GM18870 (cell line): ENCODE data around the gene NFATC2.

ENCODE experiments used
- ATAC-seq: cut with Tn5 transposase; IDR thresholded peaks from one replicate; pipeline ENCODE4 v1.9.1; 2021; ENCODE audit warnings: moderate library complexity; ENCODE audit not compliant: unreplicated experiment

The NFATC2 gene

DNA sequence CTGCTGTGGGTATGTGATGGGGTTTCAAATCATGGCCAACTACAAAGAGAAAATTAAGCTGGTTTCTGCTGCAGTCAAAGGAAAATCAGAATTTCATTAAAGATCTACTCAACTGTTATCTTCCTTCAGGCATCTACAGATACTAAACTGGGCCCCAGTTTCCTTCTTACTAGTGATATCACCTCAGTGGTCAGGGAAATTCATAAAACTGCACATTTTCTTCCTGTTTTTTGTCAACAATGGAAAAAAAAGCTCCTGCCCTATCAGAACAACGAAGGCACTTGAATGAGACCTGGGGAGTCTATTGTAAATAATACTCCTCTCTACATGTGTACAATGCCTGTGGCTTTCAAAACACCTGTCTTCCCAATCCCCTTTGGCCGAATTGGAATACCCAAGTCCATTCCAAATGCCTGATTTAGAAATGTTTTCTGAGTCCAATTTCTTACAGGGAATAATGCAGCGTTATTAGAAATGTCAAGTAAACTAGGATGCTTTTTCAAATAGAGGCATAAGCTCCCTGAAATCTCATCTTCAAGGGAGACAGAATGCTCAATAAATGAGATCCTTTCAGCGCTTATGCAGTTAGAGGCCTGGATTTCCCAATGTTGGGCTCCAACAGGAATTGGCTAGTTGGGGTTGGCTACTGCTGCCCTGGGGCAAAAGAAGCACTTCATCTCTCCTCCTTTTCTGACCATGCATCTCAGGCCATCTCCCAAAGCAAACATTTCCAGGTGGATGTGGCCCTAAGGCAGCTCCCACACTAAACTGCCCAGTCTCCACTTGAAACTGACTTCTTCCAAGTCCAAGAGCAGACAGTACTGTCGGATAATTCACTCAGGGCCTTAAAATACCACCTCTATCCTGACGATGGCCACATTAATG lies 143.3 kb downstream of the NFATC2 start:
- ATAC-seq = no peak

DNA sequence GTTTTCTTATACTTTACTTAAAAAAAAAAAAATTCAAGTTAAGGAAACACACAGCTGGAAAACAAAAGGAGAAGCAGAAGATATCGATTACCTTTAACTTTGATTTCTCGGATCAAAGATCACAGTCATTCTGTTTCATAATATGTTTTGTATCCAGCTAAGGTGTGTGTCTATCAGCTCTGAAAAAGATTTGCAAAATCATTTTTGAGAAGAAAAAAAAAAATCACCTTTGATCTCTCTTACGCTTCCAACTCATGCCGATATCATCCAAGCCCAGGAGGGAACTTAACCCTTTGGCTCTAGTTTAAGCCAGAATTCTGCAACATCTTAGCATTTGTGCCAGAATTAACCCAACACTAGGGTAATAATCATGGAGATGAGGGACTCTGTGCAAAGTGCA lies 144.0 kb downstream of the NFATC2 start:
- ATAC-seq = no peak

- ATAC-seq = no peak
Observed at GRCh38 chr20:51398083-51398482, 144.4 kb downstream of the NFATC2 start.

- no peak for ATAC-seq
Observed at GRCh38 chr20:51397137-51397536, 145.4 kb downstream of the NFATC2 start.

DNA sequence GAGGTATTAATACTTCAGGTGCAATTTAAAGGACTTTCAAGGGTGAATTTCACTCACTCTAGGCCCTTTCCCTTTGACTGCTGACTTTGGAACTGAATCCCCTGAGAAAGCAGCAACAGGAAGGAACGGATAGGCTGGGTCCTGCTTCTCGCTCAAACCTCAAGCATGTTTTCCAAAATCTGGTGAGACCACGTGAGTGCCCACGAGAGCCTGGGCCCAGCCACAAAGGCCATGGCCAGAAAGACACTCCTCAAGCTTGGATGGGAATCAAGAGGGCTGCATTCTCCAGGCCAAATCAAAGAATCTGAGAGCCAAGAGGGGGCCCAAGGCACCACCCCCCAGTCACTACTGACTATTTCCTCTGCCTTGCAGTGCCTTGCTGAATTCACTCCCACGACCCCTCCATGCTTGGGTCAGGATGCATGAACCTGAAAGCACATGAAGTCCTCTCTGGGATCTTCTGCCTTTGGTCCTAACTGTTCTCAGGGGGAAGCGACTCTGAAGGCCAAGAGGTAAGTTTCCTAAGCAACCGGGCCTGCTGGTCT lies 146.1 kb downstream of the NFATC2 start:
- ATAC-seq = no peak

DNA sequence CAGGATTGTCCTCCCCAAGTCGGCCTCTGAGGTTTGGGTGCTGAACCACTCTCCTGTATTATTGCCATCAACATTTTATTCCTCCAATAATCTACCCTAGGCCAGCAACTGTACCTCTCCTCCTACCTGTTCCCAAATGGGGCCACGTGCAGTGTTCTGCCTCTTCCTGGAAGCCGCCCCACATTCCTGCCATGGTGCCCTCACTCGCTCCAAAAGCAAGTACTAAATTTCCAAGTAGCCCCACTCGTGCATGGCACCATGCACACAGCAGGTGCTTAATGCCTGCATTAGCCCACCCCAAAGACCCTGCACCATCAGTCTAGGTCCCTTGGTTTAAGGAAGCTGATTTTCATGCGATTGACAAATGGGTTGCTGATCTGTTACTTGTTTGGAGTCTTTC lies 147.8 kb downstream of the NFATC2 start:
- no peak for ATAC-seq

DNA sequence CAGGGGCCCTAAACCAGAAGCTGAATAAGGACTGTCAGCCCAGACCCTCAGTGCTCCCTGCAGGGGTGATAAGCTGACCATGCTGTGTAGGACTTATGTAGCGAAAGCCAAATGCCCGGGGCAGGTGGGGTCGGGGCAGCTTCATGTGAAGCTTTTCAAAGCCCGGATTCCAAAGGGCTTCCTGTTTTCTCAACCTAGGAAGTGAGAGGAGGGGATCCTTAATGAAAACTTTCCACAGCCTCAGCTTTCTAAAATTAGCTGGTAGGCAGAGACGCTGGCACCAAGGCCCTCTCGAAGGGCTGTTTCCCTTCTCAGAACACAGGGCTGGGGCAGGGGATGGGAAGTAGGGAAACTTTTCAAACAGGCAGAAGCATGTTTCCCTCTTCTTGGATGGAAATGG lies 148.9 kb downstream of the NFATC2 start:
- no peak for ATAC-seq

DNA sequence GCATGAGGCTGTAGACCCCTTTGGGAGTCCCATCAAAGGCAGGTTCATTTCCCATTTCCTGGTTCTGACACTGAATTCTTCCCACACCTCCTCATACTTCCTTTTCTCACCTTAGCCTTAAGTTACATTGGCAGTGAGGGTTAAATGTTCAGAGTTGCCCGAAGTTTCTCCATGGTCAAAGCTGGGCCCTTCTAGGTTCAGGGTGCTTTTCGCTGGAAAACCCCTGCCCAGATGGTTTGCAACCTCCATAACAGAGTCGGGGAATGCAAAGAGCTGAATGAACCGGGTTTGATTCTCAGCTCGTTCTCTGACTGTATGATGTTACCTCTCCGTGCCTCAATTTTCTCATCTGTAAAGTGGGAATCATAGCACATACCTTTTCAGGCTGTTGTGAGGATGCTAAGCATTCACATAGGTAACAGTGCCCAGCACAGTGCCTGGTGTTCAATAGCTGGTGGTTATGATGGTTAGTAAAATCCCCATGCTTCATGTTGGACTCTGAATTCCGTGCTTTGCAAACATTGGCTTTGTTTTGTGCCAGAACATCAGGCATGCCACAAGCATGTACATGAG lies 149.8 kb downstream of the NFATC2 start:
- ATAC-seq = no peak

DNA sequence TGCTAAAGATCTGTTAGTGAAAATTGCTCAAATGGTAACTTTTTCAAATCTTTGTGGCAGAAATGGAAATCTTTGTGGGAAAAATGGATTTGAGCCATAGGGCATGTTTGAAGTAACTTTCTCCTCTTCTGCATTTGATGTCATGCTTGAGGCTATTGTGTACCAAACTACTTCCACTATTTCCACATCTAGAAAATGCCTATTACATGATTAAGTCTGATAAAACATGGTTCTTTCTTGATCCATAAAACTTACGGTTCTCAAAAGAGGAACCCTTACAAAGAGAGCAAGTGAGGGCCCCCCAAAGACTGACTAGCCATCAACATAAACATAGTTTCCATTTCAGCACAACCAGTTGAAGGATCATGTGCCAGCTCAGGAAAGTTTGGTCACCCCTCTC lies 150.6 kb downstream of the NFATC2 start:
- ATAC-seq = no peak

DNA sequence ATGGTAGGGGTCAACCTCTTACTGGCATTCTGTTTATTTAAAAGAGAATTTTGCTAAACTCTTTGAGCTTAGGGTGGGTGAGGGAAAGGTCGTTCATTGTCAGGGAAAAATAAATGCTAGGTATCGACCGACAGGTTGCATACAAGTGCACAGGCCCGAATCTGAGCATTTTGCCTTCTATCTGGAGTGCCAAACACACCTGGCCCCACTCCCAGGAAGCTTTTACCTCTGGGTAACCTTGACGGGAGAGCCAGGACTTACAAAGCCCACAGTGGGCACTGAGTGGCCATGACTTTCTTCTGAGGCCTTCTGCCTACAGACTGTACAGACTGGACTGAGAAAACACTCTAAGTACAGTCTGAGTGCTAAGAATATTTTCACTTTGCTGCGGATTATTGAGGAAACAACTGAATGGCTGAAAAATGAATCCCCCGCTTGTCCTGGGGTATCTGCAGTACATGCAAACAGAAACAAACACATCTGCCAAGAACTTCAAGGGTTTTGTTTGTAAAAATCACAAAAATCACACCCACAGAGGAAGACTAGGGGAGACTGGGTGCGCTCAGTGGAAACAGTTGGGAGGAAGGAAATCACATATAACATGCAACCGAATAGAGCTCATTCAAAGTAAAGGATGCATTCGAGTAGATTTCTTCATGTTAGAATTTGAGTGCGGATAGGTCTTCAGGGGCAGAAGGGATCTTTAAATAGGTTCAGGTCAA lies 152.8 kb downstream of the NFATC2 start:
- ATAC-seq = no peak

DNA sequence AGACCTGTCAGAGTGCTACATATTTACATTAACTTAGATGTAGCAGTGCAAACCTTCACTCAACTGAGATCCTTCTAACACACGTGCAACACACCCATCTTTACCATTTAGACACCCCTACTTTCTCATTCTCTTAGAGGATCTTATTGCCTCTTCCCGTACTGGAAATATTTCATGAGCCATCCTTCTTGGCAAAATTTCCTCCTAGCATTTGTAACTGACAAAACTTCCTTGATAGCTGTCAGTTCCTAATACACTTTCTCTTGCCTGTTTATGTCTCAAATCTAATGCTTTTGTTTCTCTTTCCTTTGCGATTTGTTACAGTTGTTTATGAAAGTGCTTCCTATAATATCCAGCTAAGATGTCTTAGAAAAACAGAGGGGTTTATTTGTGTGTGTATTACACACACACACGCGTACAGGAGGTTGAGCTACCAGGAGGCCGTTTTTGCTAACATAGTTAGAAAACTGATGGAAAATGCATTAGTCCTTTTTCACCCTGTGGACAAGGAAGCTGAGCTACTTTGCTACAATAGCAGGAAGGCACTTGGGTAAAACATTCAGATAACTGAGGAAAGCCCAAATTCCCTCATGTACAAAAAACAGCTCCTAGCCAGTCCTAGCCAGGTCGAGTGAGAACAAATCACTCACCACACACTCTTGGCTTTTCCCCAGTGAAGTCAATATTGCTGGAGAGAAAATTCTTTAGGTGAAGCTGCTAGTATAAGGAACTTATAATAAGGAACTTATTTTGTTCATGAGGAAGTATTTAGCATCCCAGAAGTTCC lies 153.6 kb downstream of the NFATC2 start:
- no peak for ATAC-seq

DNA sequence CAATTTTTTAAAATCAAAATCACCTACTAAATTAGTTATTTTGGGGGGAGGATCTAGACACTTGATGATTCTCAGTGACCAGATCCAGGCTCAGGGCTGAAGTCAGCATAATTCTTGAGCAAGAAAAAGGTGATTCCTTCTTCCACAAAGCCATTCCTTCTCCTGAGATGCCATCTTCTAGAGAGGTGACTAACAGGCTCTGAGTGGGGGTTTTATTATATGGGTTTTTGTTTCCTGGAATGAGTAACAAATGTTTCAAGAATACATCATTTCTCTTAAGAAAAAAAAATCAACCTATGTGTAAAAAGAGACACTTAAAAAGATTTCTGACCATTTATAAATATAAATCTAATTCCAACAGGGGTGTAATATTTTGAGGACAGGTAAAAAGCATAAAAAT lies 154.3 kb downstream of the NFATC2 start:
- no peak for ATAC-seq

DNA sequence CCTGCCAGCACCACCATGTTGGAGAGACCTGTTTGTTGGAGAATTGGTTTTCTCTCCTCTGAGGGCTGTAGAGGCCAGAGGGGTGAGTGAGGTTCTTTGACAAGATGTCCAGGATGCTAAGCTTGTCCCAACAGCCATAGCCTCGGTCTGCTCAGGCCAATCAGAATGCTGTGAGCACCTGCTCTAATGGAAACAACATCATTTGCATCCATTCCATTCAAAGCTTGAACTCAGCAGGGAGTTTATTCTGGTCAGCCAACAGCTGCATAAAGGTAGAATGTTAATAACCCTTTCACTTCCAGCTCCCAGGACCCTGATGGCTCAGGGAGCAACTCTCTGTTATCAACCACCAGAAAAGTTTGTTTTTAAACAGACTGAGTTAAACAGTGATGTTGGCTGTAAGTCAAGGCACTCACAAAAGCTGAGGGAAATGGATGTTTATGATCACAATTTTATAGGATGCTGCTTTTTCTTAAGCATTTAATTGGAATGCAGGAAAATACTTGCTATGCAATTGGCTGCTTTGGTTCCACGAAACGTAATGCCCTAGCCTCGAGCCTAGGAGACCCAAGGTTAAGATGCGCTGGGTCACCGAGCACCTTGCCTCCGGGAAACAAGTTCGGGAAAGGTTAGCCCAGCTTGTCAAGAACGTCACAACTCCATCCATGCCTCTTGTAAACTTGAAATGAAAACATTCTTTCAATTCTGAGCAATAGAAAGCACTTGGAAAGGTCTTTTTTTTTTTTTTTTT lies 155.2 kb downstream of the NFATC2 start:
- ATAC-seq = no peak

- no peak for ATAC-seq
Observed at GRCh38 chr20:51386586-51386985, 155.9 kb downstream of the NFATC2 start.

DNA sequence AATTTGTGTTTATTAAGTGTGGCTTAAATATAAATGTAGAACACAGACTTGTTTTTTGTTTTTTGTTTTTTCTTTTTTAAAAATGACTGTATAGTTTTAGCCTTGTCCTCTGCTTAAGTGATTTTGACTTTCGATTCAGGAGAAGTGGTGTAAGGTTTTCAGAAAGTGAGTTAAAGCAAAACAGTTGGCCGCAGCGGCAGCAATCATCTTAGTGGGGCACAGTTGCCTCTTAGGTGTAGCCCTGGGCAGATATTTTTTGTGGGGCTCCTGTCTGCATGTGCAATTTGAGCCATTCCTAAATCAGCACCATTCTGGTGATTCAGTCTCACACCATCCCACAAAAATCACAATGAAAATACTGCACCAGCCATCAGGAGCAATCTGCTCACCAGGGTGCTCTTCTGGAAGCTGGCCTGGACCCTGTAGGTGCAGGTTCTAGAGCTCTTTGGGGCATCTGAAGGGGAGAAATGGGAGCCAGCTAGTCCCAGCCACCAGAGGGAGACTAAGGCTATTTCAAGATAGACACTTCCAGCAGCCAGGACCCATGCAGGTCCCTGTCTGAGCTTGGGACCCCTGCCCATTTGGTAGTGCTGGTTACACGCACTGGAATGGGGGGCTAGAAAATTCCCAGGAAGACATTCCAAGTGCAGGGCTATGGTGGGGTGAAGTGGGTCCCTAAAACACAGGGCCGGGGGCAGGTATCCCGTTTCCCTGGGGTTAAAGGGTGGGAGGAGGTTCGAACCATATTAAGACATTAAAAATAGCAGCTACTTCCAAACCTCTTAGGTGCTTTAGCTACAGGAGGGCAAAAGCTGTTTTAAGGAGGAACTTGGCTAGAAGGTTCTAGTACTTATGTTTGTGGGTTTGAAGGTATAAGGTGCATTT lies 156.6 kb downstream of the NFATC2 start:
- no peak for ATAC-seq

- ATAC-seq = no peak
Observed at GRCh38 chr20:51384875-51385274, 157.6 kb downstream of the NFATC2 start.

- no peak for ATAC-seq
Observed at GRCh38 chr20:51383891-51384510, 158.5 kb downstream of the NFATC2 start.

DNA sequence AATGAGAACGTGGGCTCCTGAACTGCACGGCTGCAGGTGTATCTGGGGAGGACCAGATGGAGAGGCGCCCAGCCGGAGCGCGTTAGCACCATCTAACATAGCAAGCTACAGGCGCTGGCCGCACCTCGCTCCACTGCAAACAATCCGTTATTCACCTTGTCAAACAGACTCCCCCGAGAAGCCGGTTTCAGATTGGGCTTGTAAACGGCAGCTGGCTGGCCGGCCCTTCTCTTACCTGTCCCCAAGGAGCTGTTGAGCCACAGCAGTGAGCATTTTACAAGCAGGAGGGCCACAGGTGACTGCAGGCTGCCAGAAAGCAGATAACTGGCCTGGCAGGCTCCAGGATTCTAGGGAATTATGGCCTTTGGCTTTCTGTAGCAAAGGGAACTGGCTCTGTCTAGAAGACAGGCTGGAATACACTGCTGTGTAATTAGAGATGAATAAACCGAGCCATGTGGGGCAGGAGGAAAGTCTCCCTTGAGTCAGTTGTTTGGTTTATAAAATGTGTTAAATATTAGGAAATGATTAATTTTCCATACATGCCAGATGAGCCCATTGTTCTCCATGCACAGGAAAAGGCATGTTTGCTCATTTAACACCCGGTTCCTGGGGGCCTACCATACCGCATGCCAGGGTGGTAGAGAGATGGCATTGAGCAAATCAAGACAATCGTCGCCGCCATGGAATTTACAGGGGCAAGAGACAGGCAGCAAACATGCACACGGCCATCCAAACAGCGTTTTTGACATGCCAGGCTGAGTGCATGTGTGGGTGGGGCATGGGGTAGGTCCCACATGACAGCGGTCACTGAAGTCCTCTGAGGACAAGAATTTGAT lies 159.3 kb downstream of the NFATC2 start:
- ATAC-seq = no peak
